HUES48 (cell line): ENCODE measurements around the gene FBXO40.

Source experiments
- H3K27ac ChIP-seq: one replicate; pipeline ENCODE4 v1.7.0; 2013; ENCODE audit warnings: low read depth, low read length, inconsistent platforms
- H3K27me3 ChIP-seq: 2 replicates; pipeline ENCODE4 v1.6.1; 2013; ENCODE audit warnings: mild to moderate bottlenecking, low read length; ENCODE audit not compliant: control insufficient read depth, insufficient read depth
- H3K36me3 ChIP-seq: 2 replicates; pipeline ENCODE4 v1.6.1; 2013; ENCODE audit warnings: low read length; ENCODE audit not compliant: control insufficient read depth, insufficient read depth
- H3K4me1 ChIP-seq: 2 replicates; pipeline ENCODE4 v1.6.1; 2013; ENCODE audit warnings: mild to moderate bottlenecking, low read length; ENCODE audit not compliant: control insufficient read depth, insufficient read depth
- H3K4me3 ChIP-seq: 2 replicates; pipeline ENCODE4 v1.5.1; 2013; ENCODE audit warnings: mild to moderate bottlenecking, low read depth, low read length
- H3K9ac ChIP-seq: 2 replicates; pipeline ENCODE4 v1.6.1; 2013; ENCODE audit warnings: mild to moderate bottlenecking, low read depth, low read length, moderate library complexity
- H3K9me3 ChIP-seq: 2 replicates; pipeline ENCODE4 v1.6.1; 2013; ENCODE audit warnings: low read length; ENCODE audit not compliant: control insufficient read depth, insufficient read depth

The FBXO40 gene

GRCh38 chr3:121648219-121648958 is 55.2 kb downstream of the FBXO40 start:
- no peak overlapping the region for H3K27ac ChIP-seq
- no peaks in the 10 kb centered on the region for H3K9me3 ChIP-seq
- no peak overlapping the region for H3K4me3 ChIP-seq
- H3K36me3 ChIP-seq, result no peaks in the 10 kb centered on the region
- no peak overlapping the region for H3K9ac ChIP-seq
- H3K4me1 ChIP-seq, result peaks cover 10% of the 10 kb centered on the region
- H3K27me3 ChIP-seq, result no peaks in the 10 kb centered on the region

GRCh38 chr3:121649645-121650044 is 56.5 kb downstream of the FBXO40 start:
- H3K9ac ChIP-seq, result no peak overlapping the region
- no peaks in the 10 kb centered on the region for H3K27me3 ChIP-seq
- H3K27ac ChIP-seq, result no peak overlapping the region
- no peaks in the 10 kb centered on the region for H3K9me3 ChIP-seq
- H3K4me3 ChIP-seq, result no peak overlapping the region
- H3K36me3 ChIP-seq, result no peaks in the 10 kb centered on the region
- H3K4me1 ChIP-seq, result no peaks in the 10 kb centered on the region

GRCh38 chr3:121651684-121652083 is 58.5 kb downstream of the FBXO40 start:
- no peaks in the 10 kb centered on the region for H3K9me3 ChIP-seq
- no peaks in the 10 kb centered on the region for H3K4me1 ChIP-seq
- no peak overlapping the region for H3K27ac ChIP-seq
- H3K4me3 ChIP-seq, result no peak overlapping the region
- H3K36me3 ChIP-seq, result no peaks in the 10 kb centered on the region
- H3K27me3 ChIP-seq, result no peaks in the 10 kb centered on the region
- H3K9ac ChIP-seq, result no peak overlapping the region

DNA sequence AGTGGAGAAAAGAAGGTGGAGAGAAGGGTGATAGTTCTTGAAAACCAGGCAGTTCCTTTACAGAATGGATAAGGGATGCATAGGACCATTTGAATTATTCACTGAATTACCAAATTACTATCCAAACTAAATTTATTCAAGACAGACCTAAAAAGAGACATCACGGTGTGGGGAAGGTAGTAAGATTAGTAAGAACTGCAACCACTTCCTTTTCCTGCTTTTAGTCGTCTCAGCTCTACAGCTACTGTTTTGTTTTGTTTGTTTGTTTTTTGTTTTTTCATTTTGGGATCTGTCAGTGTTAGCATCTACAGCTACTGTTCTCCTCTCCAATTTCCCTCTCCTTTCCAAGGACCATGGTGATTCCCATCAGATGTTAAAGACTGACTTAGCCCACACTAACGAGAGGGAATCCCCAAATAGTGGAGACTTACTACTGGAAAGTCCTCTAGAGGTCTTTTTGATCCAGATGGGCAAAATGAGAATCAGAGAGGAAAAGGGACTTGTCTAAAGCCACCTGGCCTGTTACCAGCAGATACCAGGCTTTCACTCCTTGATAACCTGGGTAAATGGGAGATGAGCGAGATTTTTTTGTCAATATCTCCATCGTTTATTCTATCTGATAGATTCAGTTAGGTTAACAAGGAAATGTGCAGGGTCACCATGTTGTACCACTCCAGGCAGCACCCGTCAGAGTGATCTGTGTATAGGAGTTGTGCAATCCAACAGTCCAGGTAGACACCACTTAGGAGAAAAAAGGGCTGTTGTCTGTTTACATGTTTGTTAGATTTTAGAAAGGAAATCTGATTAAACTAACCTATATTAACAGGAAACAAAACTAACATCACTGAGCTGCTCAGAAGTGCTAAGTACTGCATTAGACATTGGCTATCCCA is 61.6 kb downstream of the FBXO40 start:
- Histone ChIP-seq H3K27ac (no peak overlapping the region), H3K27me3 (no peaks in the 10 kb centered on the region), H3K9ac (no peak overlapping the region), H3K36me3 (no peaks in the 10 kb centered on the region), H3K4me1 (no peaks in the 10 kb centered on the region), H3K4me3 (no peak overlapping the region), H3K9me3 (no peaks in the 10 kb centered on the region)

- Histone ChIP-seq H3K9ac (no peak overlapping the region), H3K4me3 (no peak overlapping the region), H3K36me3 (peaks cover 10% of the 10 kb centered on the region)
These were observed 65.7 kb downstream of the FBXO40 start for GRCh38 chr3:121658716-121659435.

GRCh38 chr3:121659586-121659985 is 66.4 kb downstream of the FBXO40 start:
- Histone ChIP-seq H3K4me3 (no peak overlapping the region), H3K36me3 (peaks cover 17% of the 10 kb centered on the region), H3K9me3 (no peaks in the 10 kb centered on the region), H3K4me1 (peaks cover 5% of the 10 kb centered on the region), H3K9ac (no peak overlapping the region), H3K27me3 (no peaks in the 10 kb centered on the region), H3K27ac (no peak overlapping the region)

More at GRCh38 chr3:121658716-121659435, 65.7 kb downstream of the FBXO40 start:
- Histone ChIP-seq H3K9me3 (no peaks in the 10 kb centered on the region), H3K27me3 (no peaks in the 10 kb centered on the region), H3K4me1 (peaks cover 5% of the 10 kb centered on the region), H3K27ac (no peak overlapping the region)

- H3K4me3 ChIP-seq, result no peak within 1 kb of the TSS
- no peak within 1 kb of the TSS for H3K9ac ChIP-seq
- H3K27me3 ChIP-seq, result no peaks in the 10 kb centered on the region
- peaks cover 5% of the 10 kb centered on the region for H3K4me1 ChIP-seq
- no peak within 1 kb of the TSS for H3K27ac ChIP-seq
- peaks cover 27% of the 10 kb centered on the region for H3K36me3 ChIP-seq
- no peaks in the 10 kb centered on the region for H3K9me3 ChIP-seq
These were observed 67.4 kb downstream of the FBXO40 start, which contains the start of gene HCLS1 for GRCh38 chr3:121660356-121661171. Gene HCLS1 (minus strand): TSS chr3:121660903. CDS start chr3:121658347, 2,556 bp downstream.

DNA sequence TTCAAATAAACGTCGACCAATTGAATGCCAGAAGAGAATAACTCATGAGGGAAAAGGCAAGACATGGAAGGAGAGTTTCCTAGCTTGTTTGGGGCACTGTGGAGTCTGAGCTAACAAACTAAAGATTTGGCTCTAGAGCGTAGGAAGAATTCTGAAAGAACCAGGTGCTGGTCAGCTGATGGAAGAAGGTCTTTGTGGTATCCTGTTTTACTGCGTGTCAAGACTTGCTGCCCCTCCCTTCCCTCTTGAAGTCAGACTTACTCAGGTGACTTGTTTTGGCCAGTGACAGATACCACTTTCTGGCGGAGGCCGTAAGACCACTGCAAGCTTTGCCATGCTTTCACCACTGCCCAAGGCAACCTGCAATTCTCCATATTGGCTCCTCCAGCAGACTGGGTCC is 68.2 kb downstream of the FBXO40 start:
- H3K27ac ChIP-seq, result no peak overlapping the region
- no peaks in the 10 kb centered on the region for H3K9me3 ChIP-seq
- H3K36me3 ChIP-seq, result peaks cover 35% of the 10 kb centered on the region
- H3K27me3 ChIP-seq, result no peaks in the 10 kb centered on the region
- H3K9ac ChIP-seq, result no peak overlapping the region
- H3K4me1 ChIP-seq, result peaks cover 5% of the 10 kb centered on the region
- H3K4me3 ChIP-seq, result no peak overlapping the region

DNA sequence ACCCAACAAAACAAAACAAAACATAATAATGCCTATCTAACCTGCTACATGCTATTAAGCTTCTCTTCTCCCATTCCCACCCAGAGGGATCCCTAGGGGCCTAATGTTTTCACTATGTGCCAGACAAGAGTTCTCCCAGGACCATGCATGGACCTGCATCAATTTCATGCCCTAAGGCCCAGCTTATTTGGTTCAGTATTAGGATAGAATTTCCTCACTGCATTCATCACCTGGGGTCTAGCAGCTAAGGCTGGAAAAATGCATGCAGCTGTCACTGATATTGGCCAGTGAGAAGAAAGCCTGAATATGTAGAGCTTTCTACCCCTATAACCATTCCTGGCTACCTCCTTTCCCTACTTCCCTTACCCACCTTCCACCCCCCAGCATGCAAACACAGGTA is 69.6 kb downstream of the FBXO40 start:
- H3K9ac ChIP-seq, result no peak overlapping the region
- H3K4me3 ChIP-seq, result no peak overlapping the region
- H3K4me1 ChIP-seq, result peaks cover 5% of the 10 kb centered on the region
- peaks cover 49% of the 10 kb centered on the region for H3K36me3 ChIP-seq
- H3K27ac ChIP-seq, result no peak overlapping the region
- H3K27me3 ChIP-seq, result no peaks in the 10 kb centered on the region
- no peaks in the 10 kb centered on the region for H3K9me3 ChIP-seq

GRCh38 chr3:121663171-121663847 is 70.1 kb downstream of the FBXO40 start:
- Histone ChIP-seq H3K4me3 (no peak overlapping the region), H3K27ac (no peak overlapping the region), H3K9ac (no peak overlapping the region), H3K4me1 (peaks cover 5% of the 10 kb centered on the region), H3K9me3 (no peaks in the 10 kb centered on the region), H3K27me3 (no peaks in the 10 kb centered on the region), H3K36me3 (peaks cover 53% of the 10 kb centered on the region)
